ENCODE measurements around the gene TMC5. TPM values are rescaled to one million over a fixed set of nuclear protein-coding genes. Genes with fewer than 3 reads are reported as not detected.

TMC5 gene
- total and polyA plus RNA-seq, 2 of the 8 experiments (the other 6 are each of a cell fraction or from before 2014, with no cell fraction given) = 1.6 to 1.8 TPM

- TF ChIP-seq, protein P1, sequence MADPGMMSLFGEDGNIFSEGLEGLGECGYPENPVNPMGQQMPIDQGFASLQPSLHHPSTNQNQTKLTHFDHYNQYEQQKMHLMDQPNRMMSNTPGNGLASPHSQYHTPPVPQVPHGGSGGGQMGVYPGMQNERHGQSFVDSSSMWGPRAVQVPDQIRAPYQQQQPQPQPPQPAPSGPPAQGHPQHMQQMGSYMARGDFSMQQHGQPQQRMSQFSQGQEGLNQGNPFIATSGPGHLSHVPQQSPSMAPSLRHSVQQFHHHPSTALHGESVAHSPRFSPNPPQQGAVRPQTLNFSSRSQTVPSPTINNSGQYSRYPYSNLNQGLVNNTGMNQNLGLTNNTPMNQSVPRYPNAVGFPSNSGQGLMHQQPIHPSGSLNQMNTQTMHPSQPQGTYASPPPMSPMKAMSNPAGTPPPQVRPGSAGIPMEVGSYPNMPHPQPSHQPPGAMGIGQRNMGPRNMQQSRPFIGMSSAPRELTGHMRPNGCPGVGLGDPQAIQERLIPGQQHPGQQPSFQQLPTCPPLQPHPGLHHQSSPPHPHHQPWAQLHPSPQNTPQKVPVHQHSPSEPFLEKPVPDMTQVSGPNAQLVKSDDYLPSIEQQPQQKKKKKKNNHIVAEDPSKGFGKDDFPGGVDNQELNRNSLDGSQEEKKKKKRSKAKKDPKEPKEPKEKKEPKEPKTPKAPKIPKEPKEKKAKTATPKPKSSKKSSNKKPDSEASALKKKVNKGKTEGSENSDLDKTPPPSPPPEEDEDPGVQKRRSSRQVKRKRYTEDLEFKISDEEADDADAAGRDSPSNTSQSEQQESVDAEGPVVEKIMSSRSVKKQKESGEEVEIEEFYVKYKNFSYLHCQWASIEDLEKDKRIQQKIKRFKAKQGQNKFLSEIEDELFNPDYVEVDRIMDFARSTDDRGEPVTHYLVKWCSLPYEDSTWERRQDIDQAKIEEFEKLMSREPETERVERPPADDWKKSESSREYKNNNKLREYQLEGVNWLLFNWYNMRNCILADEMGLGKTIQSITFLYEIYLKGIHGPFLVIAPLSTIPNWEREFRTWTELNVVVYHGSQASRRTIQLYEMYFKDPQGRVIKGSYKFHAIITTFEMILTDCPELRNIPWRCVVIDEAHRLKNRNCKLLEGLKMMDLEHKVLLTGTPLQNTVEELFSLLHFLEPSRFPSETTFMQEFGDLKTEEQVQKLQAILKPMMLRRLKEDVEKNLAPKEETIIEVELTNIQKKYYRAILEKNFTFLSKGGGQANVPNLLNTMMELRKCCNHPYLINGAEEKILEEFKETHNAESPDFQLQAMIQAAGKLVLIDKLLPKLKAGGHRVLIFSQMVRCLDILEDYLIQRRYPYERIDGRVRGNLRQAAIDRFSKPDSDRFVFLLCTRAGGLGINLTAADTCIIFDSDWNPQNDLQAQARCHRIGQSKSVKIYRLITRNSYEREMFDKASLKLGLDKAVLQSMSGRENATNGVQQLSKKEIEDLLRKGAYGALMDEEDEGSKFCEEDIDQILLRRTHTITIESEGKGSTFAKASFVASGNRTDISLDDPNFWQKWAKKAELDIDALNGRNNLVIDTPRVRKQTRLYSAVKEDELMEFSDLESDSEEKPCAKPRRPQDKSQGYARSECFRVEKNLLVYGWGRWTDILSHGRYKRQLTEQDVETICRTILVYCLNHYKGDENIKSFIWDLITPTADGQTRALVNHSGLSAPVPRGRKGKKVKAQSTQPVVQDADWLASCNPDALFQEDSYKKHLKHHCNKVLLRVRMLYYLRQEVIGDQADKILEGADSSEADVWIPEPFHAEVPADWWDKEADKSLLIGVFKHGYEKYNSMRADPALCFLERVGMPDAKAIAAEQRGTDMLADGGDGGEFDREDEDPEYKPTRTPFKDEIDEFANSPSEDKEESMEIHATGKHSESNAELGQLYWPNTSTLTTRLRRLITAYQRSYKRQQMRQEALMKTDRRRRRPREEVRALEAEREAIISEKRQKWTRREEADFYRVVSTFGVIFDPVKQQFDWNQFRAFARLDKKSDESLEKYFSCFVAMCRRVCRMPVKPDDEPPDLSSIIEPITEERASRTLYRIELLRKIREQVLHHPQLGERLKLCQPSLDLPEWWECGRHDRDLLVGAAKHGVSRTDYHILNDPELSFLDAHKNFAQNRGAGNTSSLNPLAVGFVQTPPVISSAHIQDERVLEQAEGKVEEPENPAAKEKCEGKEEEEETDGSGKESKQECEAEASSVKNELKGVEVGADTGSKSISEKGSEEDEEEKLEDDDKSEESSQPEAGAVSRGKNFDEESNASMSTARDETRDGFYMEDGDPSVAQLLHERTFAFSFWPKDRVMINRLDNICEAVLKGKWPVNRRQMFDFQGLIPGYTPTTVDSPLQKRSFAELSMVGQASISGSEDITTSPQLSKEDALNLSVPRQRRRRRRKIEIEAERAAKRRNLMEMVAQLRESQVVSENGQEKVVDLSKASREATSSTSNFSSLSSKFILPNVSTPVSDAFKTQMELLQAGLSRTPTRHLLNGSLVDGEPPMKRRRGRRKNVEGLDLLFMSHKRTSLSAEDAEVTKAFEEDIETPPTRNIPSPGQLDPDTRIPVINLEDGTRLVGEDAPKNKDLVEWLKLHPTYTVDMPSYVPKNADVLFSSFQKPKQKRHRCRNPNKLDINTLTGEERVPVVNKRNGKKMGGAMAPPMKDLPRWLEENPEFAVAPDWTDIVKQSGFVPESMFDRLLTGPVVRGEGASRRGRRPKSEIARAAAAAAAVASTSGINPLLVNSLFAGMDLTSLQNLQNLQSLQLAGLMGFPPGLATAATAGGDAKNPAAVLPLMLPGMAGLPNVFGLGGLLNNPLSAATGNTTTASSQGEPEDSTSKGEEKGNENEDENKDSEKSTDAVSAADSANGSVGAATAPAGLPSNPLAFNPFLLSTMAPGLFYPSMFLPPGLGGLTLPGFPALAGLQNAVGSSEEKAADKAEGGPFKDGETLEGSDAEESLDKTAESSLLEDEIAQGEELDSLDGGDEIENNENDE (IDR thresholded peaks at IDR 0.05; ENCODE audit: insufficient replicate concordance, low read length) = no peak
- no peak for TF ChIP-seq MAFK (IDR thresholded peaks at IDR 0.05; ENCODE audit: low read depth, low read length)
- TF ChIP-seq ATF2 (IDR thresholded peaks at IDR 0.05; ENCODE audit: low read length) = no peak
- TF ChIP-seq CHD2 (IDR thresholded peaks at IDR 0.05; ENCODE audit: low read length) = no peak
- no peak for TF ChIP-seq MAX (IDR thresholded peaks at IDR 0.05)
- TF ChIP-seq SAP30 (IDR thresholded peaks at IDR 0.05; ENCODE audit: insufficient read depth, insufficient replicate concordance, low read length) = no peak
- TF ChIP-seq SUZ12 (IDR thresholded peaks at IDR 0.05; ENCODE audit: low read length) = no peak
- no peak for TF ChIP-seq CBX8 (IDR thresholded peaks at IDR 0.05; ENCODE audit: borderline replicate concordance, low read depth, low read length)
- TF ChIP-seq YY1 (IDR thresholded peaks at IDR 0.05; ENCODE audit: low read depth, low read length) = no peak
Observed at GRCh38 chr16:19436540-19436939, 18.9 kb downstream of the TMC5 start (continued).
